ENCODE results near the gene JUNB. TPM values are rescaled to one million over a fixed set of nuclear protein-coding genes. Genes with fewer than 3 reads are reported as not detected.

The JUNB gene
- total and polyA plus RNA-seq, 2 of the 8 experiments (the other 6 are each of a cell fraction or from before 2014, with no cell fraction given) = 7.4 to 10.0 TPM

DNA sequence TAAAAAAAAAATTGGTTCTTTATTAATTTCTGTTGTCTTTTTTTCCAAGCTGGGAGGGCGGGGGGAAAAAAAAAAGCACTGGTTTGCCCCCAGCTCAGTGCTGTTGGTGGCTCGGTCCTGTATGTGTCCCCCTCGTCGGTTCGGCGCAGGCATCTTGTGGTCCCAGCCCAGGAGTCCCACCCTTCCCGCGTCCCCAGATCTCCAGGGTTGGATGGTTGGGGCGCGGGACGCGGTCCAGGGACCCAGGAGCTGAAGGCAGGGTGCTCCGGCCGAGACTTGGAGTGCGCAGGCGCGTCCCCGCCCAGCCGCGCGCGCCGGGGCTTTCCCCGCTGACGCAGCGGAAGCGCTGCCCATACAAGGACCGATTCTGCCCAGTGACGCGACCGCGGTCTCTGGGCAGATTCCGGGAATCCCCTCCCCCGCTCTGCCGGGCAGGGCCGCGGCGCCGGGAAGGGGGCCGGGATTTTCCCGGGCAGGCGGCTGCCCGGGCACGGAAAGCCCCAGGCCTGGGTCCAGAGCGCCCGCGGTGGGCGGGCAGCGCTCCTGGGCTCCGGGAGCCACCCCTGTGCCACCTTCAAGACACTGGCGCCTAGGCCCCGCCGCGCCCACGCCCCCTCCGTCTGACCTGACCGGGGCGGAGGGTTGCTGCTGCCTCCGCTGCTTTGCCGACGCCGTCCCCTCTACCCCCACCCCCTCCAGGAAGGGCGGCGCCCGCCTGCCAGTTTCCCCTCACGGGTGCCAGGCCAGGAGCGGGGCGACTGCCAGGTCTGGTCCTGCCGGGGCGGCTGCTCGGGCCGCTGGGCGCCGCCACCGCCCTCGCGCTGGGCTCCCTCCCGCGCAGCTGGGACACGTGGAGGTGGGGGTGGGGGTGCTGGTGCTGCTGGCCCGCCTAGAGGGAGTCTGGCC lies 2.3 kb downstream of the JUNB start (continued):
- peak in 1 of 2 experiments; percentile 46; a peak in 2 of 4 replicates for TF ChIP-seq SIN3A (conservative IDR thresholded peaks at IDR 0.05 in 1 of 2, IDR thresholded peaks at IDR 0.05 in 1 of 2; ENCODE audit: low read depth in 1 of 2, low read length in 2 of 2)
- TF ChIP-seq CTCF (IDR thresholded peaks at IDR 0.05; ENCODE audit: control extremely low read depth in 1 of 3, insufficient read depth in 1 of 3, low read depth in 1 of 3, low read length in 3 of 3) = no peak
